RWPE1 (cell line): ENCODE data around the gene ZBTB4.

Experiments
- CTCF ChIA-PET: fragments of 350-600 bp; sonication (Branson Sonifier 250); formaldehyde crosslinking; extraction: SDS; loops from one replicate; lab custom pipeline; 2021; lab: Yijun Ruan, JAX
- POLR2A ChIA-PET: fragments of 400-600 bp; formaldehyde crosslinking; extraction: SDS; loops from one replicate; lab custom pipeline; 2020; ENCODE audit warnings: antibody characterized with exemption; ENCODE audit not compliant: low non-redundant PET; lab: Yijun Ruan, JAX
- DNase-seq: peaks from one replicate; pipeline ENCODE4 v3.0.0; 2012; ENCODE audit warnings: low spot score
- H3K27ac ChIP-seq: fragments of 450-650 bp; 2 replicates; pipeline ENCODE4 v1.5.1; 2017
- CTCF ChIP-seq: fragments of 450-650 bp; conservative IDR thresholded peaks from 2 replicates; pipeline ENCODE4 v1.5.1; 2017; ENCODE audit warnings: low read depth, mild to moderate bottlenecking

The ZBTB4 gene

GRCh38 chr17:7414837-7415236, 64.6 kb downstream of the ZBTB4 start:
- ChIA-PET CTCF (no interaction called here), POLR2A (no interaction called here)
- 0 out of 2 replicates have a peak overlapping the region, but pooled peaks have one; percentile 3 for H3K27ac ChIP-seq
- no peak for TF ChIP-seq CTCF
- no peak for DNase-seq

GRCh38 chr17:7413346-7413985, 66.0 kb downstream of the ZBTB4 start:
- ChIA-PET CTCF (interaction anchor here (0.8 to 1.1 kb wide), 2 partner anchors 24 to 78 kb away, joined by 4 to 5 read pairs; no protein-coding TSS in a partner anchor), POLR2A (interaction anchor here (1.0 kb wide), 1 partner anchor 84 kb away, joined by 3 read pairs; the partner anchor contains the start of gene NEURL4)
- no peak for DNase-seq
- H3K27ac ChIP-seq: peak overlapping the region; percentile 24
- TF ChIP-seq CTCF: no peak

- no peak for TF ChIP-seq CTCF
- DNase-seq: no peak
- POLR2A ChIA-PET: no interaction called here
- CTCF ChIA-PET: no interaction called here
- H3K27ac ChIP-seq: no peak overlapping the region
Observed at GRCh38 chr17:7411427-7411750, 68.0 kb downstream of the ZBTB4 start.

- ChIA-PET POLR2A (no interaction called here), CTCF (interaction anchor here (0.6 kb wide), 1 partner anchor 149 kb away, joined by 3 read pairs; no protein-coding TSS in a partner anchor)
- TF ChIP-seq CTCF: no peak
- no peak overlapping the region for H3K27ac ChIP-seq
- DNase-seq: no peak
Observed at GRCh38 chr17:7410634-7411426, 68.6 kb downstream of the ZBTB4 start.

- ChIA-PET CTCF (no interaction called here), POLR2A (no interaction called here)
- TF ChIP-seq CTCF: no peak
- H3K27ac ChIP-seq: peak overlapping the region; percentile 26
- no peak for DNase-seq
Observed at GRCh38 chr17:7409716-7410115, 69.7 kb downstream of the ZBTB4 start.
